Liver (tissue), 3 donors: ENCODE measurements around the gene TMEM154.

Source experiments
- EGR1 ChIP-seq, 2 donors: IDR thresholded peaks; 2 replicates each; pipeline ENCODE4 v1.6.1; 2016 to 2018; ENCODE audit warnings: antibody characterized with exemption in 2 of 2, low read depth in 2 of 2
- GABPA ChIP-seq, 2 donors: IDR thresholded peaks in 1 of 2; conservative IDR thresholded peaks in 1 of 2; 2 replicates each; pipeline ENCODE4 v1.6.1; 2016; ENCODE audit warnings: antibody characterized with exemption in 2 of 2, mild to moderate bottlenecking in 1 of 2, moderate library complexity in 1 of 2
- JUND ChIP-seq, 2 donors: IDR thresholded peaks; 2 replicates each; pipeline ENCODE4 v1.6.1; 2016; ENCODE audit warnings: antibody characterized with exemption in 2 of 2
- RAD21 ChIP-seq, 2 donors: IDR thresholded peaks; 2 replicates each; pipeline ENCODE4 v1.6.1; 2016; ENCODE audit warnings: antibody characterized with exemption in 2 of 2, mild to moderate bottlenecking in 2 of 2
- REST ChIP-seq: IDR thresholded peaks from 2 replicates; pipeline ENCODE4 v1.6.1; 2016; ENCODE audit warnings: antibody characterized with exemption, mild to moderate bottlenecking
- RXRA ChIP-seq, 2 donors: IDR thresholded peaks; 2 replicates each; pipeline ENCODE4 v1.6.1; 2017 to 2018; ENCODE audit warnings: antibody characterized with exemption in 2 of 2, mild to moderate bottlenecking in 1 of 2
- SP1 ChIP-seq: IDR thresholded peaks from 2 replicates; pipeline ENCODE4 v1.6.1; 2018; ENCODE audit warnings: antibody characterized with exemption, mild to moderate bottlenecking
- TAF1 ChIP-seq: conservative IDR thresholded peaks from 2 replicates; pipeline ENCODE4 v1.6.1; 2016; ENCODE audit warnings: antibody characterized with exemption, mild to moderate bottlenecking
- YY1 ChIP-seq: IDR thresholded peaks from 2 replicates; pipeline ENCODE4 v1.6.1; 2016; ENCODE audit warnings: antibody characterized with exemption, mild to moderate bottlenecking
- ZBTB33 ChIP-seq: IDR thresholded peaks from 2 replicates; pipeline ENCODE4 v1.6.1; 2016; ENCODE audit warnings: antibody characterized with exemption
- TF ChIP-seq, protein P1 (sequence below): IDR thresholded peaks from 2 replicates; pipeline ENCODE4 v1.6.1; 2016; ENCODE audit warnings: antibody characterized with exemption
- TF ChIP-seq, protein P2 (sequence below): fragments of 150-350 bp; IDR thresholded peaks from 2 replicates; pipeline ENCODE4 v1.5.1; 2017; ENCODE audit warnings: improper control_type of control experiment, low read depth, low read length; ENCODE audit not compliant: missing input control
- TF ChIP-seq, protein P3 (sequence below): IDR thresholded peaks from 2 replicates; pipeline ENCODE4 v1.6.1; 2016; ENCODE audit warnings: antibody characterized with exemption
- donor health status: healthy.
- donor health status: healthy.

DNA sequence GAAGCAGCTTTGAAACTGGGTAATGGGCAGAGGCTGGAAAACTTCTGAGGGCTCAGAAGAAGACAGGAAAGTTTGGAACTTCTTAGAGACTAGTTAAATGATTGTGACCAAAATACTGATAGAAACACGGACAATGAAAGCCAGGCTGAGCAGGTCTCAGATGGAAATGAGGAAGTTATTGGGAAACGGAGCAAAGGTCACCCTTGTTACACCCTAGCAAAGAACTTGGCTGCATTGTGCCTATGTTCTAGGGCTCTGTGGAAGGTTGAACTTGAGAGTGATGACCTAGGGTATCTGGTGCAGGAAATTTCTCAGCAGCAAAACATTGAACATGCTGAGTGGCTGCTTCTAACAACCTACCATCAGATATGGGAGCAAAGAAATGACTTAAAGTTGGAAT, 93.1 kb downstream of the TMEM154 start:
- TF ChIP-seq, protein P1, sequence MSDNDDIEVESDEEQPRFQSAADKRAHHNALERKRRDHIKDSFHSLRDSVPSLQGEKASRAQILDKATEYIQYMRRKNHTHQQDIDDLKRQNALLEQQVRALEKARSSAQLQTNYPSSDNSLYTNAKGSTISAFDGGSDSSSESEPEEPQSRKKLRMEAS = no peak
- TF ChIP-seq RXRA (IDR thresholded peaks at IDR 0.05) (peak; percentile 83 to 95), ZBTB33 (no peak), REST (no peak), GABPA (IDR thresholded peaks at IDR 0.05 in 1 of 2, conservative IDR thresholded peaks at IDR 0.05 in 1 of 2) (no peak), YY1 (no peak), SP1 (peak; percentile 73), EGR1 (IDR thresholded peaks at IDR 0.05; ENCODE audit: low read depth in 2 of 2) (no peak), RAD21 (IDR thresholded peaks at IDR 0.05) (peak in 1 of 2 donors; percentile 15), JUND (IDR thresholded peaks at IDR 0.05) (peak in 1 of 2 donors; percentile 34), TAF1 (no peak)
- TF ChIP-seq, protein P2, sequence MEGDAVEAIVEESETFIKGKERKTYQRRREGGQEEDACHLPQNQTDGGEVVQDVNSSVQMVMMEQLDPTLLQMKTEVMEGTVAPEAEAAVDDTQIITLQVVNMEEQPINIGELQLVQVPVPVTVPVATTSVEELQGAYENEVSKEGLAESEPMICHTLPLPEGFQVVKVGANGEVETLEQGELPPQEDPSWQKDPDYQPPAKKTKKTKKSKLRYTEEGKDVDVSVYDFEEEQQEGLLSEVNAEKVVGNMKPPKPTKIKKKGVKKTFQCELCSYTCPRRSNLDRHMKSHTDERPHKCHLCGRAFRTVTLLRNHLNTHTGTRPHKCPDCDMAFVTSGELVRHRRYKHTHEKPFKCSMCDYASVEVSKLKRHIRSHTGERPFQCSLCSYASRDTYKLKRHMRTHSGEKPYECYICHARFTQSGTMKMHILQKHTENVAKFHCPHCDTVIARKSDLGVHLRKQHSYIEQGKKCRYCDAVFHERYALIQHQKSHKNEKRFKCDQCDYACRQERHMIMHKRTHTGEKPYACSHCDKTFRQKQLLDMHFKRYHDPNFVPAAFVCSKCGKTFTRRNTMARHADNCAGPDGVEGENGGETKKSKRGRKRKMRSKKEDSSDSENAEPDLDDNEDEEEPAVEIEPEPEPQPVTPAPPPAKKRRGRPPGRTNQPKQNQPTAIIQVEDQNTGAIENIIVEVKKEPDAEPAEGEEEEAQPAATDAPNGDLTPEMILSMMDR = no peak
- TF ChIP-seq, protein P3, sequence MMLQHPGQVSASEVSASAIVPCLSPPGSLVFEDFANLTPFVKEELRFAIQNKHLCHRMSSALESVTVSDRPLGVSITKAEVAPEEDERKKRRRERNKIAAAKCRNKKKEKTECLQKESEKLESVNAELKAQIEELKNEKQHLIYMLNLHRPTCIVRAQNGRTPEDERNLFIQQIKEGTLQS = no peak
